Large intestine (tissue), 3 donors: ENCODE measurements around the gene ENTHD1. TPM values are rescaled to one million over a fixed set of nuclear protein-coding genes. Genes with fewer than 3 reads are reported as not detected.

Experiments
- DNase-seq, 2 donors: peaks; one replicate each; pipeline versions ENCODE4 v3.0.0 to v3.0.0-alpha.2; 2013
- H3K27ac ChIP-seq: one replicate; pipeline ENCODE4 v1.5.1; 2013; ENCODE audit warnings: low read length
- H3K27me3 ChIP-seq: 2 replicates; pipeline ENCODE4 v1.6.1; 2013; ENCODE audit warnings: low read length; ENCODE audit not compliant: control insufficient read depth, insufficient read depth
- H3K36me3 ChIP-seq: 2 replicates; pipeline ENCODE4 v1.6.1; 2013; ENCODE audit warnings: low read length; ENCODE audit not compliant: control insufficient read depth, insufficient read depth
- H3K4me1 ChIP-seq: one replicate; pipeline ENCODE4 v1.6.1; 2013; ENCODE audit warnings: low read length; ENCODE audit not compliant: control insufficient read depth, insufficient read depth
- H3K4me3 ChIP-seq: one replicate; pipeline ENCODE4 v1.5.1; 2013; ENCODE audit warnings: low read length
- H3K9me3 ChIP-seq: one replicate; pipeline ENCODE4 v1.6.1; 2013; ENCODE audit warnings: mild to moderate bottlenecking, low read depth, low read length, moderate library complexity; ENCODE audit not compliant: control insufficient read depth
- WGBS: methylation state at CpG from one replicate; pipeline ENCODE4 v1.1.5; 2013; ENCODE audit warnings: low lambda C conversion rate; ENCODE audit not compliant: insufficient coverage; 5-methylcytosine and 5-hydroxymethylcytosine counted together
- polyA plus RNA-seq: library from polyadenylated mRNA; unstranded; fragments of 120-200 nt; gene quantifications from one replicate; pipeline ENCODE4 v1.2.1, GENCODE V29; 2013

Gene ENTHD1
- polyA plus RNA-seq, 1 donor: 0.06 TPM

DNA sequence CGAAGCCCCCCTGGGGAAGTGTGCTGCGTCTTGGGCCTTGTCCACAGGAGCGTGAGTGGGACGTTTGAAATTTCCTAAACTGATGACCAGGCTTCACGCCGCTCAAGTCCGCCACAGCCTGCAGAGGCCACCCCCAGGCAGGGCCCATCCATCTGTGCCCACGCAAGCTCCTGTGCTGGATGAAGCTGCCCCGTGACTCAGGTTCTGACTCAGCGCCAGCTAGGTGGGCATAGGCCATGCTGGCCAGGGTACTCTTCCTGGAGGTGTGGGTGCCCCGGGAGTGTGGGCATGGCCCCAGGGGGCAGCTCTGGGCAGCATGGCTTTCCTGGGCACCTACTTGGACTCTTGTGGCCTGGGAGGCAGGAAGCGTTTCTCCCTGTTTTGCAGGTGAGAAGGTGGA is 188.2 kb downstream of the ENTHD1 start:
- no peaks in the 10 kb centered on the region for H3K36me3 ChIP-seq
- H3K27ac ChIP-seq: no peak overlapping the region
- H3K4me3 ChIP-seq: no peak overlapping the region
- no CpG with 5 or more reads among the region's 12 CpGs for WGBS
- no peak for DNase-seq
- H3K9me3 ChIP-seq: no peaks in the 10 kb centered on the region
- peaks cover 22% of the 10 kb centered on the region for H3K4me1 ChIP-seq
- H3K27me3 ChIP-seq: no peaks in the 10 kb centered on the region

DNA sequence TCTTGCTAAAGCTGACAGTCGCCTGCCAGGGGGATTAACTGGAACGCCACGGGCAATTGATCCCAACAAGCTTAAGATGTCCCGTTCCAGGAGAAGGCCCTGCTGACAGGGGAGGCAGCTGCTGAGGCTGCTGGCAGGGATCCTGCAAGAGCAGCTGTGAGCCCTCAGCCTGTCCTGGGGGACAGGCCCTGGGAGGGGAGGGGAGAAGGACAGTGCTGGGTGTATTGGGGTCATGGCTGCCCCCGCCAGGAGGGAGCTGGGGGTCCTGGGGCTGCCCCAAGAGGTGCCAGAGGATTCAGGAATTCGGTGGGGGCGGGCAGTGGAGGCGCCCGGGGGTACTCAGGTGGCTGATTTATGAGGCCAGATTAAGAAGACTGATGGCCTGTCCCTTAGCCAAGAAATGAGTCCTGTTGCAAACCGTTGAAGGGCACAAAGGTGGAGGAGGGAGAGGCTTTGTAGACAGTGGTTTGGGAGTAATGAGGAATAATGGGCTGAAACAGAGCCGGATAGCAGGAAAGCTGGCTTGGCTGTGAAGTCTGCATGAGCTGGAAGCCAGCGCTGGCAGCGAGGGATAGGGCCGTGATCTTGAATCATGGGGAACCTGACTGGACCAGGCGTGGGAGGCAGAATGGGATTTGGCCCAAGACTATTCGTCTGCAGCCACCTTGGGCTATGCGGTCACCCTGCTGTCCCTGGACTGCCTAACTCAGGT is 189.5 kb downstream of the ENTHD1 start:
- H3K4me1 ChIP-seq: peaks cover 18% of the 10 kb centered on the region
- H3K27me3 ChIP-seq: no peaks in the 10 kb centered on the region
- peak; percentile 15 to 24 for DNase-seq
- no peaks in the 10 kb centered on the region for H3K36me3 ChIP-seq
- no peak overlapping the region for H3K27ac ChIP-seq
- H3K4me3 ChIP-seq: no peak overlapping the region
- no peaks in the 10 kb centered on the region for H3K9me3 ChIP-seq
- WGBS: no CpG with 5 or more reads among the region's 17 CpGs

DNA sequence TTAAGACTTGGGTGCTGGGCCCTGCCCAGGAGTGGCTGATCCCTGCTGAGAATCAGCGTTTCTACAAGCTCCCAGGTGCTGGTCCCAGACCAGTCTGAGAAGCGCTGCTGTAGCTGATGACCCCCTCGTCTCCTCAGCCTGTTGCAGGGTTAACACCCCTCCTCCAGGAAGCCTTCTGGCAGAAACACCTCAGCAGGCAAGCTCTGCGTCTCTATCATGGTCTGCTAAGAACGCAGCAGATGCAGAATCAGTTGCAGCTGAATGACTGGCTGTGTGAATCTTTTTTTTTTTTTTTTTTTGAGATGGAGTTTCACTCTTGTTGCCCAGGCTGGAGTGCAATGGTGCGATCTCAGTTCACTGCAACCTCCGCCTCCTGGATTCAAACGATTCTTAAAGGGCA is 190.5 kb downstream of the ENTHD1 start:
- Histone ChIP-seq H3K27me3 (no peaks in the 10 kb centered on the region), H3K9me3 (no peaks in the 10 kb centered on the region), H3K27ac (no peak overlapping the region), H3K36me3 (no peaks in the 10 kb centered on the region), H3K4me1 (peaks cover 10% of the 10 kb centered on the region), H3K4me3 (no peak overlapping the region)
- whole genome bisulfite sequencing: no CpG with 5 or more reads among the region's 8 CpGs
- no peak for DNase-seq

DNA sequence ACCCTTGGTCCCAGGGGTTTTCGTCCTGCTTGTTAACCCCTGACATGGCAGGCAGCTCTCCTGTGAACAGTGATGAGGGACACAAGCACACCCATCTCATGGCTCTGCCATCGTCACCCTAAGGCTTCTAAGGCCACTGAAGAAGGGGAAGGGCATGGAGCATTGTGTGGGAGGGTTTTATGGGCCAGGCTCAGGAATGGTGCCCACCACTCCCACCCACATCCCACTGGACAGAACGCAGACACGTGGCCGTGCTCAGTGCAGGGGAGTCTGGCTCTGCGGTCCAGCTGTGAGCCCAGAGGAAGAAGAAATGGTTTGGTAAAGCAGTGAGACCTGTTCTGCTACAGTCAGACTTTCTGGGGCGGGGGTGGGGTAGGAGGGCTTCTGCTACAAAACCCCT is 193.0 kb downstream of the ENTHD1 start:
- DNase-seq: no peak
- no CpG with 5 or more reads among the region's 7 CpGs for WGBS
- no peaks in the 10 kb centered on the region for H3K36me3 ChIP-seq
- H3K4me1 ChIP-seq: no peaks in the 10 kb centered on the region
- no peak overlapping the region for H3K27ac ChIP-seq
- H3K9me3 ChIP-seq: no peaks in the 10 kb centered on the region
- H3K27me3 ChIP-seq: no peaks in the 10 kb centered on the region
- no peak overlapping the region for H3K4me3 ChIP-seq

DNA sequence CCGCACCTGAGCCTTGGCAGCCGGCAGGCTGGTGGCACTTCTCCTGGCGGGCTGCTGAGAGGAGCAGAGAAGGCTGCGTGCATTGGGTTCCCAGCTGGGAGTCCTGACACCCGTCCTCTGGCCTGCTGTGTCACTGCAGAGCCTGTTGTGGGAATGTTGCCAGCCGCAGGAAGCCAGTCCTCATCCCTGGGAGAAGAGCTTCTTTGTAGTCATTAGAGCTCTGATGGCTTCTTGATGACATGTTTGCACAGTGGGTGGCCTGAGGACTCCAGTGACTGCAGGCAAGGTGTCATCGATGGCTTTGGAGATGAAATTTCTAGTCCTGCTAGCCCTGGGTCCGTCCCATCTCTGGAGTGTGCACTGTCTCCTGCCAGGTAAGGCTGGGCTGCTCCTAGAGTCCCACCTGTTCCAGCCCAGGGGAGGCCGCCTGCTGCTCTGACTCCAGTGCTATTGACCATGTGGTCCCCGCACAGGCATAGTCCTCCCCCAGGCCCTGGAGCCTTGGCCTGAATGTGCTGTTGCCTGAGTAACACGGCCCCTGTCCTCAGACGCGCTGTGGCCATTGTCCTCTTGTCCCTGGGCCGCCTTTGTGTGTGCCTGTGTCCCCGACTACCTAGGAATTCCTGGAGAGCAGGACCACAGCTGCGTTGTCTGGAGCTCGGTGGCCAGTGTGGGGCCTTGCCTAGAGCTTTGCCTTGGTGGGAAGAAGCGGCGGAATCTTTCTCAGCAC is 193.8 kb downstream of the ENTHD1 start:
- H3K27me3 ChIP-seq: no peaks in the 10 kb centered on the region
- no CpG with 5 or more reads among the region's 19 CpGs for WGBS
- H3K9me3 ChIP-seq: no peaks in the 10 kb centered on the region
- H3K4me1 ChIP-seq: no peaks in the 10 kb centered on the region
- H3K36me3 ChIP-seq: no peaks in the 10 kb centered on the region
- H3K4me3 ChIP-seq: no peak overlapping the region
- H3K27ac ChIP-seq: no peak overlapping the region
- no peak for DNase-seq

DNA sequence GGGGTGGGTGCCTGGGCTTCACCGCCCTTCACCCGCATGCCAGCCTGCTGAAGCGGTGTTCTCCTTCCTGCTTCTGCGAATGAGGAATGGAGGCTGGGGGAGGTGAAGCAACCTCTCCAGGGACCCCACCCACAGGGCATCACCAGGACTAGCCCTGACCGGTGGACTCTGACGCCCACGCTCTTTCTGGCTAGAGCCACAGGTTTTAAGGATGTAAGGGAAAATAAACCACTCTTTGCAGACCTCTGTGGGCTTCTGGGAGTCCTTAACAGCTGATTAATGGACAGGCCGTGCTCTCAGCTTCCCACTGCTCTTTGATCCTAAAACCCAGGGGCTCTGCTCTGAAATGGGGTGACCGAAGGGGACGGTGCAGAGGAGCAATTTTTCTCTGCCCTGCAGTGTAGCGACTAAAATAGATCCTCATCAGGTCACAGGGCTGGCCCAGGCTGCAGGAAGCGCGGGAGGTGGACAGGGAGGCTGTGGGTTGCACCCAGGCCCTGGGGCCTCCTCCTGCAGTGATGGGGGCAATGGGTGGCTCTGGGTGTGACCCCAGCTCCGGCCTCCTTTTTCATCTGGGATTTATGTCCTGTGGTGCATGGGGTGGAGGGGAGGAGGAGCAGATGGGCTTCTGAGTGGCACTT is 195.7 kb downstream of the ENTHD1 start:
- no peaks in the 10 kb centered on the region for H3K4me1 ChIP-seq
- H3K27ac ChIP-seq: no peak overlapping the region
- no peaks in the 10 kb centered on the region for H3K36me3 ChIP-seq
- WGBS: no CpG with 5 or more reads among the region's 14 CpGs
- no peaks in the 10 kb centered on the region for H3K27me3 ChIP-seq
- H3K4me3 ChIP-seq: no peak overlapping the region
- DNase-seq: no peak
- no peaks in the 10 kb centered on the region for H3K9me3 ChIP-seq

DNA sequence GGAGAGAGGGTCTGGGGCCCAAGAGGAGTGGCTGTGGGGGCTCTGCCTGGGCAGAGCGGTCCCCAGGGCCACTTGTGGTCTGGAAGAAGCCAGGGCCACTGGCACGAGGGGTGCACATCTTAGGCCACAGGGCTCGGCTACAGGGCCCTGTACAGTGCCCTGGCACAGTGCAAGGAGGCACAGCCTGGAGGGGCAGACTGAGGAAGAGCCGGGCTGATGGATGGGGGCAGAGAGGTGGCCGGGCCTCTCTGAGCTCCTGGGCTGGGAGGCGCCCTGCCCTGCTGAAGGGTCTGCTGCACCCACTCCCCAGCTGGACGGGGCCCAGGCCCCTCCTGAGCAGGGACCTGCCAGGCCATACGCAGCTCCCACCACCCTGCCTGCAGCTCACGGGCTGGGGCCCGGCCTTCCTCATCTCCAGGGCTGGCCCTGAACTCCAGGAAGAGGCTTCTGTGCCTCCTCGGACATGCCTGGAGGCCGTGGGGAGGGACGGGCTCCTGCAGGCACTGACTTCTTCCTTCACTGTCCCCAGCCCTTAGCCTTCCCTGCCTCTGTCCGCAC is 199.5 kb downstream of the ENTHD1 start:
- Histone ChIP-seq H3K27ac (no peak overlapping the region), H3K36me3 (no peaks in the 10 kb centered on the region), H3K4me3 (no peak overlapping the region), H3K27me3 (peaks cover 21% of the 10 kb centered on the region), H3K9me3 (no peaks in the 10 kb centered on the region), H3K4me1 (peaks cover 4% of the 10 kb centered on the region)
- DNase-seq: no peak
- 55% methylated on average over 4 of the region's 14 CpGs for WGBS

Other genes with a start within 250 kb of the ENTHD1 start
- 1.8 TPM for gene GRAP2, start 7.3 kb upstream of the ENTHD1 start, polyA plus RNA-seq
- gene TMA7B, start 66.6 kb upstream of the ENTHD1 start, polyA plus RNA-seq: 0.21 TPM
- 10.7 TPM for gene FAM83F, start 101.2 kb upstream of the ENTHD1 start, polyA plus RNA-seq